Type B pancreatic cell (in vitro differentiated cells): ENCODE measurements around the gene C6orf120. TPM values are rescaled to one million over a fixed set of nuclear protein-coding genes. Genes with fewer than 3 reads are reported as not detected.

Source experiments
- DNase-seq: peaks from one replicate; pipeline ENCODE4 v3.0.0; 2021; ENCODE audit warnings: mixed read lengths; ENCODE audit not compliant: unreplicated experiment; ENCODE audit errors: extremely low spot score
- H3K27ac Mint-ChIP-seq: 2 replicates; pipeline ENCODE4 v1.8.0; 2021; ENCODE audit warnings: mild to moderate bottlenecking, mixed read lengths
- H3K27me3 Mint-ChIP-seq: 2 replicates; pipeline ENCODE4 v1.8.0; 2021; ENCODE audit warnings: mixed read lengths
- H3K36me3 Mint-ChIP-seq: 2 replicates; pipeline ENCODE4 v1.8.0; 2021; ENCODE audit warnings: mixed read lengths
- H3K4me1 Mint-ChIP-seq: one replicate; pipeline ENCODE4 v1.8.0; 2021; ENCODE audit warnings: mixed read lengths; ENCODE audit not compliant: unreplicated experiment
- H3K4me3 Mint-ChIP-seq: 2 replicates; pipeline ENCODE4 v1.8.0; 2021; ENCODE audit warnings: mild to moderate bottlenecking, mixed read lengths
- H3K9me3 Mint-ChIP-seq: 2 replicates; pipeline ENCODE4 v1.8.0; 2021; ENCODE audit warnings: mixed read lengths
- CTCF ChIP-seq: fragments of 200-600 bp; sonication (generic); conservative IDR thresholded peaks from 2 replicates; pipeline ENCODE4 v1.5.0; 2021; ENCODE audit warnings: antibody characterized with exemption, mild to moderate bottlenecking
- total RNA-seq: library from RNA; stranded (reverse); gene quantifications from 2 replicates; pipeline ENCODE4 v1.2.1, GENCODE V29; 2021; ENCODE audit warnings: low replicate concordance

Gene C6orf120
- total RNA-seq, 1 donor from 2014 or later, result 30.4 TPM

GRCh38 chr6:169664227-169664626 lies 37.7 kb upstream of the C6orf120 start:
- TF ChIP-seq CTCF, result no peak
- DNase-seq, result no peak
- no peak overlapping the region for H3K27ac Mint-ChIP-seq
- no peaks in the 10 kb centered on the region for H3K27me3 Mint-ChIP-seq
- H3K9me3 Mint-ChIP-seq, result no peaks in the 10 kb centered on the region
- no peaks in the 10 kb centered on the region for H3K4me1 Mint-ChIP-seq
- H3K4me3 Mint-ChIP-seq, result no peak overlapping the region
- H3K36me3 Mint-ChIP-seq, result peaks cover 19% of the 10 kb centered on the region

- no peak for DNase-seq
- Mint-ChIP-seq H3K4me1 (no peaks in the 10 kb centered on the region), H3K27me3 (no peaks in the 10 kb centered on the region), H3K9me3 (no peaks in the 10 kb centered on the region), H3K27ac (no peak overlapping the region), H3K4me3 (no peak overlapping the region), H3K36me3 (peaks cover 14% of the 10 kb centered on the region)
- TF ChIP-seq CTCF, result no peak
Observed at GRCh38 chr6:169665289-169665688, 36.6 kb upstream of the C6orf120 start.

GRCh38 chr6:169666441-169666840 lies 35.5 kb upstream of the C6orf120 start:
- H3K9me3 Mint-ChIP-seq, result no peaks in the 10 kb centered on the region
- no peak for TF ChIP-seq CTCF
- no peaks in the 10 kb centered on the region for H3K27me3 Mint-ChIP-seq
- no peak overlapping the region for H3K4me3 Mint-ChIP-seq
- H3K27ac Mint-ChIP-seq, result no peak overlapping the region
- DNase-seq, result no peak
- H3K4me1 Mint-ChIP-seq, result no peaks in the 10 kb centered on the region
- peaks cover 14% of the 10 kb centered on the region for H3K36me3 Mint-ChIP-seq

- TF ChIP-seq CTCF, result no peak
- no peak overlapping the region for H3K27ac Mint-ChIP-seq
- no peaks in the 10 kb centered on the region for H3K9me3 Mint-ChIP-seq
- no peak for DNase-seq
- H3K27me3 Mint-ChIP-seq, result no peaks in the 10 kb centered on the region
- no peaks in the 10 kb centered on the region for H3K4me1 Mint-ChIP-seq
- peaks cover 16% of the 10 kb centered on the region for H3K36me3 Mint-ChIP-seq
- no peak overlapping the region for H3K4me3 Mint-ChIP-seq
Observed at GRCh38 chr6:169667716-169668115, 34.2 kb upstream of the C6orf120 start.

- H3K36me3 Mint-ChIP-seq, result peaks cover 18% of the 10 kb centered on the region
- no peaks in the 10 kb centered on the region for H3K27me3 Mint-ChIP-seq
- TF ChIP-seq CTCF, result no peak
- no peak overlapping the region for H3K27ac Mint-ChIP-seq
- H3K4me1 Mint-ChIP-seq, result no peaks in the 10 kb centered on the region
- no peaks in the 10 kb centered on the region for H3K9me3 Mint-ChIP-seq
- no peak overlapping the region for H3K4me3 Mint-ChIP-seq
- DNase-seq, result no peak
Observed at GRCh38 chr6:169668203-169668847, 33.6 kb upstream of the C6orf120 start.
